HG03108 (cell line): ENCODE results near the gene FAM210B.
"Not testable (repeated sequence)": the region's sequence is repeated elsewhere in the genome, so short reads cannot be mapped to it uniquely, and the experiment has no call there.

Experiments
- ATAC-seq: cut with Tn5 transposase; IDR thresholded peaks from one replicate; pipeline ENCODE4 v1.9.1; 2021; ENCODE audit warnings: moderate library complexity; ENCODE audit not compliant: unreplicated experiment

Gene FAM210B, protein sequence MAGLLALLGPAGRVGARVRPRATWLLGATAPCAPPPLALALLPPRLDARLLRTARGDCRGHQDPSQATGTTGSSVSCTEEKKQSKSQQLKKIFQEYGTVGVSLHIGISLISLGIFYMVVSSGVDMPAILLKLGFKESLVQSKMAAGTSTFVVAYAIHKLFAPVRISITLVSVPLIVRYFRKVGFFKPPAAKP

DNA sequence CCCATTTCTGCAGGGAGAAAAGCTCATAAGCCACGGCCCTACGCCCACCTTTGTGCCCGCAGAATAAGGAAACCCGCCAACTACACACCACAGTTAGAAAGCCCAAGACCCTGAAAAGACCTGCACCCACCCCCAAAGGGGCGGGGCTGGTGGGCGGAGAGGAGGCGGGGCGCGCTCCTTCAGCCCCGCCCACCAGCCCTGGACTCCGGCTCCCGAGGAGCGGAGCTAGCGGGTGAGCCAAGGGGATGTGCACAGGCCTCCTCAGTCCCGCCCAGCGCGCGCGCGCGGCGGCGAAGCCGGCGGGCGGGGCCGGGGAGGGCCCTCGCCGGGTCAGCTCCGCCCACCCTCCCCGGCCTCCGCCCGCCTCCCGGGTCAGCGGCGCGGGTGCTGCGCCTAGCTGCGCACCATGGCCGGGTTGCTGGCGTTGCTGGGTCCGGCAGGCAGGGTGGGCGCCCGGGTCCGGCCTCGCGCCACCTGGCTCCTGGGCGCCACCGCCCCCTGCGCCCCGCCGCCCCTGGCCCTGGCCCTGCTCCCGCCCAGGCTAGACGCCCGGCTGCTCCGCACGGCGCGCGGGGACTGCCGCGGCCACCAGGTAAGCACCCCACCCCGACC, at the start of gene FAM210B:
Gene FAM210B (plus strand): TSS at position 375 of the 612 bp plus-strand sequence. CDS start 32 bp downstream, at position 407.
- ATAC-seq = peak; percentile 96

DNA sequence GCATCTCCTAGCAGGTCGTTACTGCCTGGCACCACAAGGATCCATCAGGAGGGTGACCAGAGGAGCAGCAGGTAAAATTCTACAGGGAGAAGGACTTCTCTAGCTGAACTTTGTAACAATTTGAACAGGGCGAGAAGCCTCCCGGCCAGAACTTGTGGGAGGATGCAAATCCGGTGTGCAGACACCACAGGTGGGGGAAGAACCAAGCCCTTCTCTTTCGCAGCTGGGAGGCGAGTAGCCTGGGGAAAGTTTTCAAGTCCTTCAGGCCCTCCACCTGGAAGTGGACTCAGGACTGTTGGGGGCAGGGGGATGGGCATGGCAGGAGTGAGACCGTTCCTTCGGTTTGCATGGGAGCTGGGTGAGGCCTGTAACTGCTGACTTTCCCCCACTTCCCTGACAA, 42.7 kb upstream of the FAM210B start:
- ATAC-seq = no peak

DNA sequence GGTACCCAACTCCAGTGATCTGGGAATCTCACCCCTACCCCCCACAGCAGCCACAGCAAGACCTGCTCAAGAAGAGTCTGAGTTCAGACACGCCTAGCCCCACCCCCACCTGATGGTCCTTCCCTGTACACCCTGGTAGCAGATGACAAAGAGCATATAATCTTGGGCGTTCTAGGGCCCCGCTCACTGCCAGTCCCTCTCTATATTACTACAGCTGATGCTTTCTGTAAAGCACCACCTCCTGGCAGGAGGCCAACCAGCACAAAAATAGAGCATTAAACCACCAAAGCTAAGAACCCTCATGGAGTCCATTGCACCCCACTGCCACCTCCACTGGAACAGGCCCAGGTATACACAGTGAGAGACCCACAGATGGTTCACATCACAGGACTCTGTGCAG, 42.3 kb upstream of the FAM210B start:
- no peak for ATAC-seq

DNA sequence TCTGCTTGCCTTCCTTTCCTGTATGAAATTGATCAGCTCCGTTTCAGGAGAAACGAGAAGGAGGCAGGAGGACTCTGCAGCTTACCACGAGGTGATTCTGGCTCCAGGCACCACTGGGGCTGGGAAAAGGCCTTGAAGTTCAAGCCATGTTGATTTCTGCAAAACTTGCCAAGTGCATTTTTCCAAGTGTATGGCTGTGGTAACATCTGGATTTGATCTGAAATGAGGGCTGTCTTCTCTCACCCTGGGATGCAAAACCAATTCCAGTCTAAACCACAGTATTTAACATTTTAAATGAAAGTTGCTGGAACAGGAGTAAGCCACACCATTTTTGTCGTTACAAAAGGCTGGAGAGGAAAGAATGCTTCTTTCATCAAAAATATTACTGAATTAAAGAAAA, 36.1 kb upstream of the FAM210B start:
- ATAC-seq = no peak

DNA sequence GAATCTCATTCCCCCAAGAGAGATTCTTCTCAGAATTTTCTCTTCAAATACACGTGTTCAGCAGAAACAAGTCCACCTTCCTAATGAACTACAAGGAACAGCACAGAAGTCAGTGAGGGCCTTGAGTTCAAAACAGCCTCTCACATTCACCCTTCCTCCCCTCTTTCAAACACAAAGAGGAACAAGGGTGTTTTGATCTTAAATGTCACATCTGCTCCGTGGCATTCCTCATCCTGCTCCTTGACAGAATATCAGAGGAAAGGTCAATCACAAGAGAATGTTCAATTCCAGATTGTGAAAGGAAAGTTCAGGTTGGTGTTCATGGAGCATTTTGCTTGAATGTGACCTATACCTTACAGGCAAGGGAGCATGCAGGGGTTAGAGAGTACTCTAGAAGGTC, 35.6 kb upstream of the FAM210B start:
- ATAC-seq = no peak

DNA sequence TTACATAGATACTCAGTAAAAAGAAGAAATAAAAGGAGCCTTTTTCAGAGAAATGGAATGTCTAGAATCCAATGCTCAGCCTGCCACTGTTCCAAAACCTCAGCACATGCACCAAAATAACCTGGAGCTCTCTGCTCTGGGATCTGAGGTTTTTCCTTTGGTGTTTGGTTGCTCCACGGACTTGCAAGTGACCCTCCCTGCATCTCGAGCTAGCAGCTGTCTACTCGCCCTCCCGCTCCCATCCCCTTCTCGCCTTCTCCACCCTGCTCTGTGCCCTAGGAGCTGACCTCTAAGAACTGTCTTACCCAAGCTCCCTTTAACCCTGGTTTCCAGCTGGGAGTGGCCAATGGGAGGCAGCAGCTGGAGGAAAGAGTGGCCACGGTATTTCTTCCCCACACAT, 35.1 kb upstream of the FAM210B start:
- ATAC-seq = no peak

DNA sequence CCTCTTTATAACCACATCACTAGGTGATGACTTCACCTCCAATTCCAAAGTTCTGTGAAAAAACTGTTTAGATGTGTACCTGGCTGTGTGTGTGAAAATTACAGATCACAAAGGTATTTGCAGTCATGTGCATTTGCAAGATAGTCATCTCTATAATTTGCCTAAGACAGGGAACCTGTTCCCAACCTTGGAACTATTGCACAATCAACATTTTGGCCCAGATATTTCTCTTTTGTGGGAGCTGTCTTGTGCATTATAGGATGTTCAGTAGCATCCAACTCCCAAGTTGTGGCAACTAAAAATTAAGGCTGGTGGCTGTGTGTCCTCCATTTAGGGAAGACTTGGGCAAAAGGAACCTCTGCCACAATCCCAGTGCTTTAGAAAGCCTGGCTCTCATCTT, 34.0 kb upstream of the FAM210B start:
- no peak for ATAC-seq

DNA sequence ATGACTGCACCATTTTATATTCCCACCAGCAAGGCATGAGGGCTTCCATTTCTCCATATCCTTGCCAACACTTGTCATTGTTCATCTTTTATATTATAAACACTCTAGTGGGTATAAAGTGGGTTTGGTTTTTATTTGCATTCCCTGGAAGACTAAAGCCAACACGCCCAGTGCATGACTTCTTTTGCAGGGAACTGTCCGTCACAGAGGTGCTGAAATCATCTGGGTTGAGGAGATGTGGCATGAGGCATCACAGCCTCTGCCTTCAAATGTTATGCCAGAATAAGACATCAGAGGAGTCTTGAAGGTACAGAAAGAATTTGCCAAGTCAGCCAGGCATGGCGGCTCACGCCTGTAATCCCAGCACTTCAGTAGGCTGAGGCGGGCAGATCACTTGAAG, 29.9 kb upstream of the FAM210B start:
- ATAC-seq = no peak

DNA sequence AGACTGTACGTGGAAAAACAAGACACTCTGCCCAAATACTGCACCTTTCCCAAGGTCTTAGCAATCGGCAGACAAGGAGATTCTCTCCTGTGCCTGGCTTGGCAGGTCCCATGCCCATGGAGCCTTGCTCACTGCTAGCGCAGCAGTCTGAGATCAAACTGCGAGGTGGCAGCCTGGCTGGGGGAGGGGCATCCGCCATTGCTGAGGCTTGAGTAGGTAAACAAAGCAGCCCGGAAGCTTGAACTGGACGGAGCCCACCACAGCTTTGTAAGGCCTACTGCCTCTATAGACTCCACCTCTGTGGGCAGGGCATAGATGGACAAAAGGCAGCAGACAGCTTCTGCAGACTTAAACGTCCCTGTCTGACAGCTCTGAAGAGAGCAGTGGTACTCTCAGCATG, 22.1 kb upstream of the FAM210B start:
- ATAC-seq = not testable (repeated sequence)

DNA sequence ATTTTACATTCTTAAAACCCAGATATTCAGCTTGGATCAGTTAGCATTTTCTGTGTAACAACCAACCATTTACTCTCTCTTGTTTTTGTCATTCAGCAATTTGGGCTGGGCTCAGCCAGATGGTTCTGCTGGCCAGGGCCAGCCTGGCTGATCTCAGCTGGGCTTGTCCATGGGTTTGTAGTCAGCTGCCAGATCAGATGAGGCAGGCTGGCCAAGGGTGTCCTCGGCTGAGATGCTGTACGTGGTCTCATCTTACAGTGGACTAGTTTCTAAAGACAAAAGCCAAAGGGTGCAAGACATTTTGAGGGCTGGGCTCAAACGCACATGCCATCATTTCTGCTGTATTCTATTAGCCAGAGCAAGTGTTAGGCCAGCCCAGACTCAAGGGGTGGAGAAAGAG, 16.0 kb upstream of the FAM210B start:
- ATAC-seq = no peak

DNA sequence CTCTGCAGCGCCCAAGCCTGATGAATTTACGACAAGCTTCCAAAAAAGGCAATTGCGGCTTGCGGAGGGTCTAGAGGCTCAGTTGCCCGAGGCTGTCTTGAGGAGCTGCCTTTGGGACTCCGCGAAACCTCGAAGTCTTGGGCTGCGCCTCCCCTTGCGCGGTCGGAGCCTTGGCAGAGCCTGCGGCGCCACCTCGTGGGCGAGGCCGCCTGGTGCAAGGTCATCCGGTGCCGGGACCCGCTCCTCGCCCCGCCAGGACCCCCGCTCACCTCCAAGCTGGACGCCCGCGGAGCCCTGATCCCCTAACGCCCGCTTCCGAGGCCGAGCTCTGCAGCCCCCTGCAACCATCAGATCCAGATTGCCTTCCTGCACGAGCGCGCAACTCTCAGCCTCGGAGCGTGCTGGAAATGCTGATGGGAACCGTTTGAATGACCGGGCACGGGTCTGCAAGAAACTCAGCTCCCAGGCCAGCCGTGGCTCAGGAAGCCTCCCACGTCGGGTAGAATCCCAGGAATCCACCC, 14.9 kb upstream of the FAM210B start:
- ATAC-seq = no peak

DNA sequence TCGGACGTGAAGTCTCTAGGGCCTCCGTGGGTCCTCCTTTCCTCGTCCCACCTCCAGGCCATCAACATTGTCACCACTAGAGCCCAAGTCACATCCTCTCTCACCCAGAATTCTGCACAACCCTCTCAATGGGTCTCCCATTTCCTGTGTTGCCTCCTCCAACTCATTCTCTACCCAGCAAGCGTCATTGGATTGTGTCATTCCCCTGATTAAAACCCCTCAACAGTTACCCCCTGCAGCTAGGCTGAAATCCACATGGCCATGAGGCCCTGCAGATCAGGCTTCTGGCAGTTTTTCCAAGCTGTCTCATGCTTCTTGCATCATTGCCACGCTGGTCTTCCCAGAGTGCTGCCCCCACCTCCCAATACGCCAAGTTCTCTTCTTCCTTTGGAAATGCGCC, 12.9 kb upstream of the FAM210B start:
- no peak for ATAC-seq

DNA sequence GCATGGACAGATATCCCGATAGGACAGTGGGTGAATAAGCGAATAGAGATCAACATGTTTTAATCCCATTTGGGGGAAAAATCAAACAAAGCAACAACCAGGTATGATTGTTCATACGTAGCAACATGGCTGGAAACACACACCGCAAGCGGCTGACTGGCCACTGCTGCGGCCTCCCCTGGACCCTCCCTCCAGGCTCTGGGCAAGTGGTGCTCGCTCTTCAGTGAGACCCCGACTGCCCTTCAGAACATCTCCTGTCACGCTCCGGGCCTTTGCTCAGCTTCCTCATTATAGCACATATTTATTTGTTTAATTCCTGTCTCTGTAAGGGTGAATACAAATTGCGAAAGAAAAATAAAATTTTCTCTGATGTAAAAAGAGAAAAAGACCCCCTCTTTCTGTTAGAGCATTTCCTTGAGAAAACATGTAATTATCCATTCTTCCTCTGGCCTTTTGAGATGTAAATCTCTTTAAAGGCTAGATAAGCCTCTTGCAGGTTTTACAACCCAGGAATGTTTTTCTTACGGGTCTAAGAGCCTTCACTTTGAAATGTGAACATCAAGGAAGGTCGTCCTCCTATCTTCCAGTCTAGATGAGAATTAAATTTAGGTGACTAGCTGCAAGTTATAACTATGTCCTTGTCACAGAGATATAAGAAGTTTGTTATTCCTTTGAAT, 11.0 kb upstream of the FAM210B start:
- ATAC-seq = no peak

DNA sequence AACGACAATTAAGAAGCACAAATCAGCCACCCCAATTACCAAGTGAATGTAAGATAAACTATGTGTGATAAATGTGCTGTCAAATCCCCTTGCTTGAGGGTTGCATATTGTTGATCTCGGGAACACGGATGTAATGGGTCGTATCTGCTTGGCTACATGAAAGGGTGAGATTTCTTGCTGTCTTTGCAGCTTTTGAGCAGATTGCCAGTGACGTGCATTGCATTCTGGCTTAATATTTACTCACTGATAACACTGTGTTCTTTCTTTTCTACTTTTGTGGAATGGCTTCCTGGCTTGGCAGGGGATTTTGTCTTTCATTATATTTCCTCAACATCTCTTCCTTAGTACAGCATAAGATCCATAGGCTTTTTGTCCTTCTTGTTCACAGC, 10.5 kb upstream of the FAM210B start:
- ATAC-seq = no peak

DNA sequence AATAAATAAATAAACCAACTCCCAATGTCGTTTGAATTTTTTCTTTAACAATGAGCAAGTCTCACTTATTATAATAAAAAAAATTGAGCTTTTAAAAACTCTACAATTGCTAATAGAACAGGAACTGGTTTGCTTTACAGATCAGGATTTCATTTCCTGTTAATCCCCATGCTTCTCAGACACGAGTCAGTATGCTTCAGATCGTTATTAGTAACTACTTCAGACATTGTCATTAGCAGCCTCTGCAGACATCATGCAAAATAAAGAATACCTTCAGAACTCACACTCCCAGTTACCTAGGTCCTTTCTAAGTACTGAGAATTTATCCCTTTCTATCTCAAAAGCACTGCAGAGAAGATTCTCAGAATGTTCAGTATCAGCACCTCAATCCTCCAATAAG, 10.0 kb upstream of the FAM210B start:
- no peak for ATAC-seq

DNA sequence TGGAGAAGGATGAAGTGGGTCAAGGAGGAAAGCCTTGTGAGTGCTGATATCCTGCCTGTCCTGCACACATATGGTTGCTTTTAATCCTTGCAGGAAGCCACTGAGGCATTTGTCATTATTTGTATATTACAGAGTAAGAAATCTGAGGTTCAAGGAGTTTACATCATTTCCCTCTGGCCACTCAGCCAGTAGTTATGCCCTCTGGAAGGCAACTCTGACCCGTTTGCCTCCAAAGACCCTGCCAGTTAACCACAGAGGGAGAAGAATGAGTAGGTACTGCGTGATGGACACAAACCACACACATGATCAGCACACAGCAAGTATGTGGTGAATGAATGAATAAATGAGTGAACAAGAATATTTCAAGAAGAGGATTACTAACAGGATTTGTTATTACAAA, 7.9 kb upstream of the FAM210B start:
- ATAC-seq = no peak

DNA sequence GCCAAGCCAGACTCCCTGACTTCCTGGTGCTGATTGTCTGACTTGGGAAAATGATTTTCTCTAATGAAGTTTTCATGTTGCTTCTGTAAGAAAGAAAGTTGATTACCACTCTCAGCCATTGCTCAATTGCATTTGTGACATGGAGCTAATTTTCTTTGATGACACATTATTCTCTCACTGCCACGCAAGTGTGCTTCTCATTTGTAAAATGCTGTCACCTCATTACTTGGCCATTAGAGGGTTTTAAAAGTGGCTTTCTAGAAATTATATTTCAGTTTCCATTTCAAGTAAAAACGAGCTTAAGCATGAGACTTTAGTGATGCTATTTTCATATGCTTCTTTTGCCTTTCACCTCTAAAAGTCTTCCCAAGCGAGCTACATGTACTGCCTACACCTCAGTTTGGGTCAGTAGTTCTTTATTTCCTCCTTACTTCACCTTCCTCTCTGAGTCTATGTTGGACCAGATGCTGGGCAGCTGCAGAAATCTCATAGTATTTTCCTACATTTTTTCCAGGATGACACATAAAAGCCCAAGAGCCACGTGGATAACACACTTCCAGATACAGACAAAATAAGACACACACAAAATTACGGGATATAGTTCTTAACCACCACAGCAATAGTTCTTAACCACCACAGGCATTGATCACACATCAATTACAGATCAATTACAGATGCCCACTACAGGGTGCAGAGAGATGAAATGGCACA, 6.3 kb upstream of the FAM210B start:
- ATAC-seq = no peak

DNA sequence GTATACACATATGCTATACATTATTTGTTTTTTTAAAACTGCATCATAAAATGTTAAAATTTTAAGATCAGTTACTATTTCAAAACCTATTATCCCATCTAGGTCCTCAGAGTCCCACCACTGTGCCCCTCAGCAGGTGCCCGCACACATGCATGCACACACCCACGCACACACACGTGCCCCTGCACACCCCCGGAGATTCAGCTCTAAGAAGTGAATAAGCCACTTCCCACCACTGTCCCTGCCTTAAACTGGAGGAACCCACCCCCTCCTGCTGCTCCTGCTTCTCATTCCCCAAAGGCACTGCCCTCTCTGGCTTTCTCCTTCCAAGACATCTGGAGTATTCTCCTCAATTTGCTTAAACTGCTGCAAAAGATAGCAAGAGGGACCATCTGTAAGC, 5.4 kb upstream of the FAM210B start:
- no peak for ATAC-seq

DNA sequence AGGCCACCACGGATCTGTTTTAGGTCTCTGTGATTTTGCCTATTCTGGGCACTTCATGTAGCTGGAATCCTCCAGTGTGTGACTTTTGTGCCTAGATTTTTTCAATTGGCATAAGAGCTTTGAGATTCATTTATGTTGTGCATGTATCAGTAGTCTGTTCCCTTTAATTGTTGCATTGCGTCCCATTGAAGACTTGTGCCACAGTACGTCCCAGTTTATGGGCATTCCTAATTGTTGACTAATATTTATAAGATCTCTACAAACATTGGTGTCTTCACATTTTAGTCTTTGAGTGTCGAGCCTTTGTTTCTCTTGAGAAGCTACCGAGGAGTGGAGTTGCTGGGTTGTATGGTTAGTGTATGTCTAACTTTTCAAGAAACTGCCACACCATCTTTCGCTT, 704 bp upstream of the FAM210B start:
- ATAC-seq = no peak

DNA sequence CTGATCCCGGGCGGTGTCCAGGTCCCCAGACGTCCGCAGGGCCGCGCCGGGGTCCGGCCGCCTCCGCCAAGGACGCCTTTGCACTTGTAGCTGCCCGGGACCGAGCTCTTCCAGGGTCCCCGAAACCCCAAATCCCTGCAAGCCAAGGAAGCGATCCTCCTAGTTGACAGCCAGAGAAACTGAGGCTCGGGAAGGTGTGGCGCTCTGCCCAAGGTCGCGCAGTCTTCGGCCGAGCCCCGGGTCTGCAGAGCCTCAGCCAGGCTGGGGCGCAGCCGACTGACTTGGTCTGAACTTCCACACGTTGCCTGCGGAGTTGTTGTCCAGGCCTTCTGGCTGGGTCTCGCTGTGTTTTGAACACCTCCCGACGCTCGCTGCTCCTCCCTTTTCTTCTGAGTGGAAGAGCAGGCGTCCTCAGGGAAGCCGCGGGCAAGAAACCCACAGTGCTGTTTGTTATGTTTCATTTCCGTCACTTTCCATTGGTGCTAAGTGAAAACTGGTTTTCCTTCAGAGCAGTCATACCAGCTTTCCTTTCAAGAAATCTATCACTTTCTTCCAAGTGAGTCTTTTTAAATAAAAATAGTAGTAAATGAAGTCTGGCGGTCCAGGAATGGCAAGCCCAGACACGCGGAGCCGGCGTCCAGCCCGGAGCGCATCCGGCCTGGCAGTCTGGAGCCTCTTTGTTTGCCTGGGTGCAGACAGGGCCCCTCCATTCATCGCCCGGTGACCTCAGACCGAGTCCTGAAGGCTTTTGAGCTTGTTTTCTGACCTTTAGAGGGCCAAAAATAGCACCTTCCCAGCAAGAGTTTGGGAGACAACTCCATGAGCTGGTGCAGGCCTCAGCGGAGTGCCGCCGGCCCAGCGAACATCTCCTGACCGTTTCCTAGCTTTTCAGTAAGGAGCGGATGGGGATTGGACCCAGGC, 698 bp downstream of the FAM210B start:
- ATAC-seq = peak; percentile 14
